ENCODE results near the gene MFAP5. TPM values are rescaled to one million over a fixed set of nuclear protein-coding genes. Genes with fewer than 3 reads are reported as not detected.

Gene MFAP5, protein sequence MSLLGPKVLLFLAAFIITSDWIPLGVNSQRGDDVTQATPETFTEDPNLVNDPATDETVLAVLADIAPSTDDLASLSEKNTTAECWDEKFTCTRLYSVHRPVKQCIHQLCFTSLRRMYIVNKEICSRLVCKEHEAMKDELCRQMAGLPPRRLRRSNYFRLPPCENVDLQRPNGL
- total RNA-seq = 100 to 1,000 TPM in 1 of 4 donors, 10 to 100 TPM in 3; 23.2 to 117 (median 33.2) TPM

DNA sequence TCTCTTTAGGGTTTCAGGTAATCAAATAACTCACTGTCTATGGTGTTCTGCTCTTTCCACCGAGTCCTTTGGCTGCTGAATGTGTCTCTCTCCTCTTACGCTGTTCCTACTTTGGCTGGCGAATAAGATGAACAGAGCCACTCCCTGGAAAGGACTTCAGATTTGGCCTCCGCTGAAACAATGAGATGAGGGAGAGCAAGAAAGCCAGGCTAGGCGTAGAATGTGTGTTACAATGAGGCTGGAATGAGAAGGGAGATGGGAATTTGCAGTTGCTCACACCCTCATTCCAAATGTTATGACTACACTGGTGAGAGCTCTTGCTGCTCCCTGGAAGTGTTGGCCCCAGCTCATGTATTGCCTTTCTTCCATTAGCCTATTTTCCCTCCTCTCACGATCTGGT lies at the start of gene MFAP5:
Gene MFAP5 (minus strand): TSS at position 234 of the 400 bp plus-strand sequence. CDS start 722 bp downstream, outside the sequence.
- intact Hi-C loops (cut with DNase I; ENCODE audit: low total_unique reads) = no loop called here
- DNase-seq (ENCODE audit: low spot score in 2 of 2) = peak in 1 of 2 donors; percentile 51
- WGBS, 2 donors = 54 to 57% methylated on average over 6 of the region's 6 CpGs
- H3K4me3 ChIP-seq (ENCODE audit: low read depth, poor library complexity, severe bottlenecking) = no peak within 1 kb of the TSS
- TF ChIP-seq POLR2A (IDR thresholded peaks at IDR 0.05) = no peak
- TF ChIP-seq, protein P1, sequence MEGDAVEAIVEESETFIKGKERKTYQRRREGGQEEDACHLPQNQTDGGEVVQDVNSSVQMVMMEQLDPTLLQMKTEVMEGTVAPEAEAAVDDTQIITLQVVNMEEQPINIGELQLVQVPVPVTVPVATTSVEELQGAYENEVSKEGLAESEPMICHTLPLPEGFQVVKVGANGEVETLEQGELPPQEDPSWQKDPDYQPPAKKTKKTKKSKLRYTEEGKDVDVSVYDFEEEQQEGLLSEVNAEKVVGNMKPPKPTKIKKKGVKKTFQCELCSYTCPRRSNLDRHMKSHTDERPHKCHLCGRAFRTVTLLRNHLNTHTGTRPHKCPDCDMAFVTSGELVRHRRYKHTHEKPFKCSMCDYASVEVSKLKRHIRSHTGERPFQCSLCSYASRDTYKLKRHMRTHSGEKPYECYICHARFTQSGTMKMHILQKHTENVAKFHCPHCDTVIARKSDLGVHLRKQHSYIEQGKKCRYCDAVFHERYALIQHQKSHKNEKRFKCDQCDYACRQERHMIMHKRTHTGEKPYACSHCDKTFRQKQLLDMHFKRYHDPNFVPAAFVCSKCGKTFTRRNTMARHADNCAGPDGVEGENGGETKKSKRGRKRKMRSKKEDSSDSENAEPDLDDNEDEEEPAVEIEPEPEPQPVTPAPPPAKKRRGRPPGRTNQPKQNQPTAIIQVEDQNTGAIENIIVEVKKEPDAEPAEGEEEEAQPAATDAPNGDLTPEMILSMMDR (IDR thresholded peaks at IDR 0.05) = no peak

DNA sequence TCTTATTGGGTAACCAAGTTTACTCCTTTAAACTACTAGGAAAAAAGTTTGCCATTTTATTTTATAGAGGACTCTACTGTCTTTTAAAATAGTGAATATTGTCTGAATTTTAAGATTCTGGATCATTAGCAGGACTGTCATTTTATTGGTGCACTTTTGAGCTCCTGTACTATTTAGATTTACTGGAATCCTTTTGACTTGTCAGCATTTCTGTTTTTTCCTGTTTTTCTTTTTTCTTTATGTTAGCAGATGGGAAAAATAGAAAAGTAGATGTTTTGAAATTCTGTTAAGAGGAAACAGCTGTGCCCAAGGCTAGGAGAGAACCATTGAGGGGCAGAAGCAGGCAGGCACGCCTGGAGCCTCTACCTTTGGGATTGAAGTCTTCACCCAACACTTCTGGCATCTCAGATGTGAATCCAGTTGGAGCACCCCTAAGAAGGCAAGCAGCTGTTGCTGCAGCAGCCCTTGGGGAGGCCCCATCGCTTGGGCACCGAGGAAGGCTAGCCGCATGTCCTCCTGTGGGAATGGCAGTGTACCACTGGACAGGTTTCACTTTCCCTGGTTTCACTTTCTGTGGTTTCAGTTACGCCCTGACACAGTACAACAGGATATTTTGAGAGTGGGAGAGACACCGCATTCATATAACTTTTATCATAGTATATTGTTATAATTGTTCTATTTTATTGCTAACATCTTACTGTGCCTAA lies 46.7 kb upstream of the MFAP5 start:
- no peak for DNase-seq (ENCODE audit: low spot score in 2 of 2)
- TF ChIP-seq POLR2A (IDR thresholded peaks at IDR 0.05) = no peak
- TF ChIP-seq, protein P1 (IDR thresholded peaks at IDR 0.05) = no peak
- H3K4me3 ChIP-seq (ENCODE audit: low read depth, poor library complexity, severe bottlenecking) = no peak overlapping the region
- WGBS, 2 donors = 53 to 56% methylated on average over 6 of the region's 6 CpGs
- intact Hi-C loops (cut with DNase I; ENCODE audit: low total_unique reads) = no loop called here

DNA sequence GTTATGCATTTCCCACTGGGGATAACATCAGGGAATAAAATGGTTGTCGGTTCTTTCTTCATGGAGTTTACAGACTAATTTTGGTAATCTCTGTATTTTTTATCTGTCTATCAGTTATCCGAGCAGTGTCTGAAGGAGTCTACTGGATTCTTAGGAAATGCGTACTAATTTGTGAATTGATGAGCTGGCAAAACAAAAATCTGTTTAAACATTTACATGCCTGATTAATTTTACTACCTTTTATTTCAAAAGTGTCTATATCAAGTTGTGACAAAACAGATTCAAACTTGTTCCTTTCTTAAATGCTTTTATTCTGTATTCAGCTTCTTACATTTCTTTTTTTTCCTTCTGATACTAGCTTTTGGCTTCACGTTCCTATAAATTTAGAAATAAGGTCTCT lies 39.5 kb upstream of the MFAP5 start:
- DNase-seq (ENCODE audit: low spot score in 2 of 2) = no peak
- intact Hi-C loops (cut with DNase I; ENCODE audit: low total_unique reads) = no loop called here
- 60 to 70% methylated on average over 4 of the region's 4 CpGs for WGBS, 2 donors
- H3K4me3 ChIP-seq (ENCODE audit: low read depth, poor library complexity, severe bottlenecking) = no peak overlapping the region
- TF ChIP-seq, protein P1 (IDR thresholded peaks at IDR 0.05) = no peak
- TF ChIP-seq POLR2A (IDR thresholded peaks at IDR 0.05) = no peak

DNA sequence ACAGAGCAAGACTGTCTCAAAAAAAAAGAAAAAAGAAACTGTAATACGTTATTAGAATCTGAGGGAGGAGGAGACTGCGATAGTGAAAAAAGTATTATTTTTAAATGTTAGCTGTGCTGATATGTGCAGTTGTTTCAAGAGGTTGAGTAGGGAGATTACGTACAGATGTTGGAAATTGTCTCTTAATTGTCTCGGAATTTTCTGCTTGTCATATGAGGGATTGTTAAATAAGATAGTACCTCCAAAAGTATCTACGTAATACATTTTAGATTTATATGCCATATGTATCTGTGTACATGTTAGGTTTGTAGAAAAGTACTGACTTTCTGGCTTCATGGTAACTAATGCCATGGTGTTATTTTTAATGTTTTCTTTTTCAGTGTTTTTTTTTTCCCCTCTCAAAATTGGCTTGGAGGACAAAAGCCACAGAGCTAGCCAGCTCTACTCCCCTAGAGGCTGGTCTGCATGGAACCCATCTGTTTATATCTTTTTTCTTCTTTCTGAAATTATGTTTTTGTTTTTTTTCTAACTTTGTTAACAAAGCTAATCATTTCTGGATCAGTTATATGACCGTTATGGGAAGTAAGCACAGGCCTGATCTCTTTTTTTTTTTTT lies 38.5 kb upstream of the MFAP5 start:
- intact Hi-C loops (cut with DNase I; ENCODE audit: low total_unique reads) = no loop called here
- 65 to 73% methylated on average over 6 of the region's 6 CpGs for WGBS, 2 donors
- TF ChIP-seq, protein P1 (IDR thresholded peaks at IDR 0.05) = no peak
- no peak overlapping the region for H3K4me3 ChIP-seq (ENCODE audit: low read depth, poor library complexity, severe bottlenecking)
- DNase-seq (ENCODE audit: low spot score in 2 of 2) = no peak

DNA sequence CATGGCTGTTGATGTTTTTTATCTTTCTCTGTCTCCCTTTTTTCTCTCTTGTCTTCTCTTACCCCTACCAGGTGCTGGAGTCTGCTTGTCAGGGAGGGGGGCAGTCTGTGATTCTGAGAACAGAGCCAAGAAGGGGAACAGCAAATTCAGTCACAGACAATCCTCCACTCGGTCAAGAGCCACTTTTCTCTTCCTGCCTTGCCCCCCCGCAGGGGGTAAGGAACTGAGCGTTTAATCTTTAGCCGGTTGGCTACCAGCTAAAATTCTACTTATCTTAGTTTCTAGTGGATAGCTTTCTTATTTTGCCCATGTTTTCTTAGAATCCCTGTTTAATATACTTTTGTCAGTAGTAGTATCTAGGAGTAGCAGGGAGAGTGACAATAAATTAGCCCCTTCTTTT lies 37.1 kb upstream of the MFAP5 start:
- DNase-seq (ENCODE audit: low spot score in 2 of 2) = no peak
- no peak for TF ChIP-seq POLR2A (IDR thresholded peaks at IDR 0.05)
- TF ChIP-seq, protein P1 (IDR thresholded peaks at IDR 0.05) = no peak
- intact Hi-C loops (cut with DNase I; ENCODE audit: low total_unique reads) = no loop called here
- 36 to 65% methylated on average over 4 of the region's 4 CpGs for WGBS, 2 donors
- H3K4me3 ChIP-seq (ENCODE audit: low read depth, poor library complexity, severe bottlenecking) = no peak overlapping the region

Data from lower leg skin (tissue), 4 donors.